ENCODE results near the gene LRRFIP1. TPM values are rescaled to one million over a fixed set of nuclear protein-coding genes. Genes with fewer than 3 reads are reported as not detected.

LRRFIP1 gene
- total RNA-seq, 1 donor from 2014 or later: 91.5 TPM

DNA sequence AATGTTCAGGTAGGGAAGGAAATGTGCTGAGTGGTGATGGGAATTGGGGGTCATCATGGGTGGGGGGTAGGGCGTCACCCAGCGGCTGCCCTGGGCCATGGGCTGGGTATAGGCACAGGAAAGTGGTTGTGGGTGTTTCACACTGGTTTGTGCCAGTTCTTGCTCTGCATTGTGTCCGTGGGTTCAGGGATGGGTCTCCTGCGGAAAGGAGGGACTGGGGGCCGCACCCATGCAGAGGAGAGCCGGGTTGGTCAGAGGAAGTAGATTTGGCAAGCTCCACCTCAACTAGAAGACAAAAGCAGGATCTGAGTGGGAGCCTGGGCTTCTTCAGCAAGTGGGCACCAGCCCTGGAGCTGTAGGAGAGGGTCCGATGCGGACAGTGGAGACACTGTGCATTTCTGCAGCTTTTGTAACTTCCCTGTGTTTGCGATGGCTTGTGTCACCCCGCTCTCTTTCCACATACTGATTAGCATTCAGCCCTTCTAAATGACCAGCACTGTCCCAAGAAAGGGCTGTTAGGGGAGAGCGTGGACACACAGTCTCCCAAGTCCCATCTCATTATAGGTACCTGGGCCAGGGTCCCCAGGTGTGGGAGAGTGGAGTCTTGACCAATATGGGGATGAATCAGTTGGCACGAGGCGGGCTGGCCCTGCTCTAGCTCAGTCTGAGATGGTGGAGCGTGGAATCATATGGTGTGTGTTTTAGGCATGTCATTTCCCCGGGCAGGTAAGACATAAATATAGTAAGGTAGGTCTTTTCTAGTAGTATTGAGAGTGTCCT is 67.2 kb downstream of the LRRFIP1 start:
- H3K4me1 Mint-ChIP-seq (ENCODE audit: low read depth): peaks cover 78% of the 10 kb centered on the region
- peak overlapping the region; percentile 78 for H3K4me3 Mint-ChIP-seq (ENCODE audit: unreplicated experiment)
- H3K9me3 Mint-ChIP-seq (ENCODE audit: low read depth): no peaks in the 10 kb centered on the region
- DNase-seq (ENCODE audit: low spot score): no peak
- peak overlapping the region; percentile 94 for H3K27ac Mint-ChIP-seq (ENCODE audit: unreplicated experiment)
- no peaks in the 10 kb centered on the region for H3K27me3 Mint-ChIP-seq (ENCODE audit: low read depth)
- TF ChIP-seq, protein P1, sequence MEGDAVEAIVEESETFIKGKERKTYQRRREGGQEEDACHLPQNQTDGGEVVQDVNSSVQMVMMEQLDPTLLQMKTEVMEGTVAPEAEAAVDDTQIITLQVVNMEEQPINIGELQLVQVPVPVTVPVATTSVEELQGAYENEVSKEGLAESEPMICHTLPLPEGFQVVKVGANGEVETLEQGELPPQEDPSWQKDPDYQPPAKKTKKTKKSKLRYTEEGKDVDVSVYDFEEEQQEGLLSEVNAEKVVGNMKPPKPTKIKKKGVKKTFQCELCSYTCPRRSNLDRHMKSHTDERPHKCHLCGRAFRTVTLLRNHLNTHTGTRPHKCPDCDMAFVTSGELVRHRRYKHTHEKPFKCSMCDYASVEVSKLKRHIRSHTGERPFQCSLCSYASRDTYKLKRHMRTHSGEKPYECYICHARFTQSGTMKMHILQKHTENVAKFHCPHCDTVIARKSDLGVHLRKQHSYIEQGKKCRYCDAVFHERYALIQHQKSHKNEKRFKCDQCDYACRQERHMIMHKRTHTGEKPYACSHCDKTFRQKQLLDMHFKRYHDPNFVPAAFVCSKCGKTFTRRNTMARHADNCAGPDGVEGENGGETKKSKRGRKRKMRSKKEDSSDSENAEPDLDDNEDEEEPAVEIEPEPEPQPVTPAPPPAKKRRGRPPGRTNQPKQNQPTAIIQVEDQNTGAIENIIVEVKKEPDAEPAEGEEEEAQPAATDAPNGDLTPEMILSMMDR (IDR thresholded peaks at IDR 0.05): no peak
- H3K36me3 Mint-ChIP-seq (ENCODE audit: low read depth): no peaks in the 10 kb centered on the region

DNA sequence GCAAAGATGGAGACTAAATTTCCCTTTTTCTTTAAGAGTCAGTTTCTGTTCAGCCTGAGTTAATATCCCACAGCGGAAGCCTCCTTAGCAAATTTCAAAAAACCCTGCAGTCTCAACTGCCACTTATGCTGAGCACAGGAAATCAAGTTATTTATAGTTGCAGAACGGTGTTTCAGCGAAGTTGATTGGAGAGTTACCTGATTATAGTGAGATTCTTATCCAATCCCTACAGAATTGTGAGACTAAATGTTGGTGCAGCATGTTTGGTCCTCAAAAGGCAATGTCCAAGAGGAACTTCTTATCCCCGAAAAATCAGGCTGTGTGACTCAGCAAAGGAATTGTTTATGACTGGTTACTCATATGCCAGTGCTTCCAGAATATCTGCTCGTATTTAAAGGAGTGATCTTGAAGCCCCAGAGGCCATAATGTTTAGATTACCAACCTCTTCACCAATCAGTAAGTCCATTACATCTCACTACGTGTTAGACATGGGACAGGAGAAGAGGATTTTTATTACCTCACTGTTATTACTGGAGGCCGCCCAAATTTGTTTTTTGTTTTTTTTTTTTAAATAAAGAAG is 67.9 kb downstream of the LRRFIP1 start:
- TF ChIP-seq, protein P1 (IDR thresholded peaks at IDR 0.05): no peak
- Mint-ChIP-seq H3K27me3 (ENCODE audit: low read depth) (no peaks in the 10 kb centered on the region), H3K27ac (ENCODE audit: unreplicated experiment) (peak overlapping the region; percentile 94), H3K9me3 (ENCODE audit: low read depth) (no peaks in the 10 kb centered on the region), H3K4me3 (ENCODE audit: unreplicated experiment) (peak overlapping the region; percentile 52), H3K36me3 (ENCODE audit: low read depth) (no peaks in the 10 kb centered on the region), H3K4me1 (ENCODE audit: low read depth) (peaks cover 78% of the 10 kb centered on the region)
- no peak for DNase-seq (ENCODE audit: low spot score)

- Mint-ChIP-seq H3K4me3 (ENCODE audit: unreplicated experiment) (no peak overlapping the region), H3K9me3 (ENCODE audit: low read depth) (no peaks in the 10 kb centered on the region), H3K27me3 (ENCODE audit: low read depth) (no peaks in the 10 kb centered on the region), H3K4me1 (ENCODE audit: low read depth) (peaks cover 84% of the 10 kb centered on the region), H3K36me3 (ENCODE audit: low read depth) (no peaks in the 10 kb centered on the region), H3K27ac (ENCODE audit: unreplicated experiment) (peak overlapping the region; percentile 94)
- DNase-seq (ENCODE audit: low spot score): no peak
- TF ChIP-seq, protein P1 (IDR thresholded peaks at IDR 0.05): no peak
Observed at GRCh38 chr2:237696461-237696860, 69.1 kb downstream of the LRRFIP1 start.

GRCh38 chr2:237697586-237698357 is 70.4 kb downstream of the LRRFIP1 start:
- TF ChIP-seq, protein P1 (IDR thresholded peaks at IDR 0.05): no peak
- H3K9me3 Mint-ChIP-seq (ENCODE audit: low read depth): no peaks in the 10 kb centered on the region
- no peak for DNase-seq (ENCODE audit: low spot score)
- peaks cover 97% of the 10 kb centered on the region for H3K4me1 Mint-ChIP-seq (ENCODE audit: low read depth)
- H3K36me3 Mint-ChIP-seq (ENCODE audit: low read depth): no peaks in the 10 kb centered on the region
- H3K27me3 Mint-ChIP-seq (ENCODE audit: low read depth): no peaks in the 10 kb centered on the region
- peak overlapping the region; percentile 94 for H3K27ac Mint-ChIP-seq (ENCODE audit: unreplicated experiment)
- H3K4me3 Mint-ChIP-seq (ENCODE audit: unreplicated experiment): no peak overlapping the region

GRCh38 chr2:237698358-237698694 is 70.9 kb downstream of the LRRFIP1 start:
- peak overlapping the region; percentile 81 for H3K27ac Mint-ChIP-seq (ENCODE audit: unreplicated experiment)
- no peaks in the 10 kb centered on the region for H3K36me3 Mint-ChIP-seq (ENCODE audit: low read depth)
- TF ChIP-seq, protein P1 (IDR thresholded peaks at IDR 0.05): no peak

More at GRCh38 chr2:237698358-237698694, 70.9 kb downstream of the LRRFIP1 start:
- no peak overlapping the region for H3K4me3 Mint-ChIP-seq (ENCODE audit: unreplicated experiment)
- no peaks in the 10 kb centered on the region for H3K9me3 Mint-ChIP-seq (ENCODE audit: low read depth)
- DNase-seq (ENCODE audit: low spot score): no peak
- H3K4me1 Mint-ChIP-seq (ENCODE audit: low read depth): peaks cover 97% of the 10 kb centered on the region
- H3K27me3 Mint-ChIP-seq (ENCODE audit: low read depth): no peaks in the 10 kb centered on the region
